GM13976 (cell line): ENCODE measurements around the gene IL17A.

ENCODE experiments used
- DNase-seq: peaks from one replicate; pipeline ENCODE4 v3.0.0; 2012; ENCODE audit warnings: low spot score
- in situ Hi-C: fragments of 300-500 bp; cut with MboI; formaldehyde crosslinking; loops from one replicate; pipeline ENCODE4 v1.12.0; 2022; ENCODE audit warnings: low sequenced_read_pairs, mixed read lengths, inconsistent platforms; ENCODE audit not compliant: unreplicated experiment
- TF ChIP-seq, protein P1 (sequence below): IDR thresholded peaks from 2 replicates; pipeline ENCODE4 v1.5.1; 2012; ENCODE audit warnings: borderline replicate concordance, mild to moderate bottlenecking; ENCODE audit not compliant: insufficient read depth; ENCODE audit errors: extremely low read depth, missing control alignments, control extremely low read depth

IL17A gene

DNA sequence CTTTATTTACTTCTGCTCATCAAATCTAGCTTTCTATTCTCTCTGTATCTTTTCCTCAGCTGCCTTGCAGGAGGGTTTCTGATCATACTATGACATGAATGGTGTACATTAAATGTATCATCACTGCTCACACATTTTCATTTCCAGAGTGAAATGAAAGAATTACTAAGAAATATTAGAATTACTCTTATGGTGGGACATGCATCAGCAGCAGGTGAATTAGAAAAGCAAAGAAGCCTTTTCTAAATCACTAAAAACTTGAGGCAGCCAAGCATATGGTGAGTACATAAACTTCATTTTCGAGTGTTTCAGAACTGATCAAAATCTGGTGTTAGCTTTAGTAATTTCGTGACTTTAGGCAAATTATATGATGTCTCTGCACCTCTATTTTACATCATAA is 23.6 kb downstream of the IL17A start:
- no peak for DNase-seq
- in situ Hi-C loops: no loop called here
- TF ChIP-seq, protein P1, sequence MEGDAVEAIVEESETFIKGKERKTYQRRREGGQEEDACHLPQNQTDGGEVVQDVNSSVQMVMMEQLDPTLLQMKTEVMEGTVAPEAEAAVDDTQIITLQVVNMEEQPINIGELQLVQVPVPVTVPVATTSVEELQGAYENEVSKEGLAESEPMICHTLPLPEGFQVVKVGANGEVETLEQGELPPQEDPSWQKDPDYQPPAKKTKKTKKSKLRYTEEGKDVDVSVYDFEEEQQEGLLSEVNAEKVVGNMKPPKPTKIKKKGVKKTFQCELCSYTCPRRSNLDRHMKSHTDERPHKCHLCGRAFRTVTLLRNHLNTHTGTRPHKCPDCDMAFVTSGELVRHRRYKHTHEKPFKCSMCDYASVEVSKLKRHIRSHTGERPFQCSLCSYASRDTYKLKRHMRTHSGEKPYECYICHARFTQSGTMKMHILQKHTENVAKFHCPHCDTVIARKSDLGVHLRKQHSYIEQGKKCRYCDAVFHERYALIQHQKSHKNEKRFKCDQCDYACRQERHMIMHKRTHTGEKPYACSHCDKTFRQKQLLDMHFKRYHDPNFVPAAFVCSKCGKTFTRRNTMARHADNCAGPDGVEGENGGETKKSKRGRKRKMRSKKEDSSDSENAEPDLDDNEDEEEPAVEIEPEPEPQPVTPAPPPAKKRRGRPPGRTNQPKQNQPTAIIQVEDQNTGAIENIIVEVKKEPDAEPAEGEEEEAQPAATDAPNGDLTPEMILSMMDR: no peak

GRCh38 chr6:52210227-52210626 is 24.1 kb downstream of the IL17A start:
- no peak for DNase-seq
- TF ChIP-seq, protein P1: no peak
- in situ Hi-C loops: no loop called here

DNA sequence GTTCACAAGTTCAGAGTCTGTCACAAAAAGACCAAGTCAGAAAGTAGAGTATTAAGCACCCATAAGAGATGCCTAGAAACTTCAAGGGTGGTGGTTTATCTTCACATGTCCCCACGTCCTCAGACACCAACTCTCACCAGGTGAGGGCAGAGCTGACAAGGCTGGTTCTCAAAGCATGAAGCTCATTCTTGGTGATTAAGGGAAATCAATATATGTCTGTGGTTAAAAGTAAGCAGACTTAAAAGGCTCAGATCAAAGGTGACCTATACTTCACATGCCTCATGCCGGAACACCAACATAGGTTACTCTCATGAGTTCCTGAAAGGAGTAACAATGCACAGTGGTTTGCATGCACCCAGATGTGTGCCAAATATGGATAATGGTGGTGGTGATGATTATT is 27.0 kb downstream of the IL17A start:
- no peak for DNase-seq
- in situ Hi-C loops: no loop called here
- TF ChIP-seq, protein P1: no peak

- DNase-seq: no peak
- in situ Hi-C loops: no loop called here
- TF ChIP-seq, protein P1: no peak
Measured at GRCh38 chr6:52215787-52216186, 29.6 kb downstream of the IL17A start.

DNA sequence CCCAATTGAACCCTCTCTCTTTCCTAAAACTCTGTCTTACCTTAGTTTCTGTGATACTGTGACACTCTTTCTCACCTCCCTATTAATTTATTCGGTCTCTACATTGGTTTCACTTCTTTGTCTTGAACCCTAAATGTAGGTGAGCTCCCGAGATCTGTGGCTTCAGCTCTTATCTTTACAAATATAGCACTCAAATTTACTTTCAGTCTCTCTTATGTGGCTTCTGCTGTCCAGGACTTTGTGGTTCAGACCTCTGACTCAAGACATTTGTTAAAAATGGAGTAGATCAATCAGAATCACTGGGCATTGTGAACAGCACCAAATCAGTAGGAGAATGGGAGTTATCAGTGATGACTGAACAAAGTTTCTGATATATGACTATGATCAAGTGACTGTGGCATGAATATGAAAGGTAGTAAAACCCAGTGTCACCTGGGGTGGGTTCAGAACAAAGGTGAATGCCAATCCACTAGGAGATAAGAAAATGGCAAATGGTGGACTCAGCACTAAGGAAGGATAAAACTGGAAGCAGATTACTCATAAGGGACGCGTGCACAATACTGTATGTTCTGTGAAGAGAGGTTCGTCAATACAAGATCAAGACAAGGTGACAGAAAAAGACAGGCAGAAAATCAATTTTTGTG is 30.9 kb downstream of the IL17A start:
- in situ Hi-C loops: no loop called here
- DNase-seq: no peak
- TF ChIP-seq, protein P1: no peak

DNA sequence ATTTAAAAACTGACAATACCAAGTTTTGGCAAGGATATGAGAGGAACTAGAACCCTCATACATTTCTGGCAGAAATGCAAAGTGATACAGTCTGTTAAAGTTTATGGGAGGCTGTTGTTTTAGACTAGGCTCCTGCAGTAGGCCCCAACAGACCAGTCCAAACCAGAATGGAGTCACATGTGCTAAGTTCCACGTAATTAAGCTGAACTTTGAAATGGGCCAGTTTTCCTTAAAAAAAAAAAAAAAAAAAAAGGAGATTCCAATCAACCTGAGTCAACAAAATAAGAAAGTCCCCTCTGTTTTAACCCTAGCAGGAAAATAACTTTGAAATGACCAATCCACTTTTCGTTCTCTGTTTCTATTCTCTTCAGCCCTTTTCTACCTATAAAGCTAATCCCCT is 31.6 kb downstream of the IL17A start:
- no peak for DNase-seq
- TF ChIP-seq, protein P1: no peak
- in situ Hi-C loops: no loop called here

GRCh38 chr6:52221302-52221701 is 35.1 kb downstream of the IL17A start:
- TF ChIP-seq, protein P1: no peak
- in situ Hi-C loops: no loop called here
- no peak for DNase-seq
